Neural progenitor cell (in vitro differentiated cells): Measurements from ENCODE around the gene RGL4. TPM values are rescaled to one million over a fixed set of nuclear protein-coding genes. Genes with fewer than 3 reads are reported as not detected.
"Not testable (repeated sequence)": the region's sequence is repeated elsewhere in the genome, so short reads cannot be mapped to it uniquely, and the experiment has no call there.

Experiments
- DNase-seq: peaks from one replicate; pipeline ENCODE4 v3.0.0-alpha.2; 2016; ENCODE audit warnings: low spot score
- H2AFZ ChIP-seq: fragments of 200-600 bp; sonication (generic); replicated peaks from 2 replicates; pipeline ENCODE4 v1.6.1; 2016; ENCODE audit warnings: antibody characterized with exemption
- H3F3A ChIP-seq: fragments of 200-600 bp; sonication (generic); 2 replicates; pipeline ENCODE4 v1.6.1; 2016; ENCODE audit warnings: antibody characterized with exemption, low read depth
- H3K27ac ChIP-seq: fragments of 200-600 bp; sonication (generic); 2 replicates; pipeline ENCODE4 v1.5.1; 2016; ENCODE audit warnings: mild to moderate bottlenecking
- H3K27me3 ChIP-seq: fragments of 200-600 bp; sonication (generic); 2 replicates; pipeline ENCODE4 v1.6.1; 2016; ENCODE audit warnings: mild to moderate bottlenecking, moderate library complexity
- H3K36me3 ChIP-seq: fragments of 200-600 bp; sonication (generic); 2 replicates; pipeline ENCODE4 v1.5.1; 2016
- H3K4me1 ChIP-seq: fragments of 200-600 bp; sonication (generic); 2 replicates; pipeline ENCODE4 v1.6.1; 2016; ENCODE audit warnings: mixed run types
- H3K4me2 ChIP-seq: fragments of 200-600 bp; sonication (generic); 2 replicates; pipeline ENCODE4 v1.6.1; 2016
- H3K4me3 ChIP-seq: fragments of 200-600 bp; sonication (generic); 2 replicates; pipeline ENCODE4 v1.5.1; 2016
- H3K79me2 ChIP-seq: fragments of 200-600 bp; sonication (generic); 2 replicates; pipeline ENCODE4 v1.6.1; 2016; ENCODE audit warnings: low read depth
- H3K9ac ChIP-seq: fragments of 200-600 bp; sonication (generic); 2 replicates; pipeline ENCODE4 v1.6.1; 2016
- H3K9me3 ChIP-seq: fragments of 200-600 bp; sonication (generic); 2 replicates; pipeline ENCODE4 v1.5.1; 2016; ENCODE audit warnings: low read depth
- H4K20me1 ChIP-seq: fragments of 200-600 bp; sonication (generic); 2 replicates; pipeline ENCODE4 v1.6.1; 2016; ENCODE audit warnings: low read depth
- H3K27ac Mint-ChIP-seq: 3 replicates; pipeline ENCODE4 v1.8.0; 2021; ENCODE audit warnings: mixed read lengths
- H3K27me3 Mint-ChIP-seq: 2 replicates; pipeline ENCODE4 v1.8.0; 2022; ENCODE audit warnings: low read depth, mild to moderate bottlenecking, inconsistent platforms, moderate library complexity, mixed read lengths; ENCODE audit not compliant: insufficient read depth
- H3K36me3 Mint-ChIP-seq: 3 replicates; pipeline ENCODE4 v1.8.0; 2021; ENCODE audit warnings: mixed read lengths
- H3K4me1 Mint-ChIP-seq: 3 replicates; pipeline ENCODE4 v1.8.0; 2021; ENCODE audit warnings: mixed read lengths
- H3K4me3 Mint-ChIP-seq: 3 replicates; pipeline ENCODE4 v1.8.0; 2021; ENCODE audit warnings: mild to moderate bottlenecking, moderate library complexity, mixed read lengths
- H3K9me3 Mint-ChIP-seq: 3 replicates; pipeline ENCODE4 v1.8.0; 2020; ENCODE audit warnings: mixed read lengths
- CTCF ChIP-seq: fragments of 200-600 bp; sonication (generic); IDR thresholded peaks from 2 replicates; pipeline ENCODE4 v1.5.1; 2017; ENCODE audit warnings: antibody characterized with exemption, mild to moderate bottlenecking
- EZH2 ChIP-seq: fragments of 200-600 bp; sonication (generic); IDR thresholded peaks from 2 replicates; pipeline ENCODE4 v1.6.1; 2017; ENCODE audit warnings: antibody characterized with exemption, mild to moderate bottlenecking, moderate library complexity
- EZH2phosphoT487 ChIP-seq: fragments of 200-600 bp; sonication (generic); IDR thresholded peaks from 2 replicates; pipeline ENCODE4 v1.6.1; 2017; ENCODE audit warnings: antibody characterized with exemption
- total RNA-seq: library from RNA; depleted of rRNA; stranded (reverse); fragments of >200 nt; gene quantifications from 2 replicates; pipeline ENCODE4 v1.2.3, GENCODE V29; 2015; ENCODE audit warnings: low replicate concordance

Gene RGL4
- total RNA-seq, 1 donor from 2014 or later = not detected

GRCh38 chr22:23722724-23723123 is 31.9 kb downstream of the RGL4 start:
- Histone ChIP-seq H3K79me2 (no peaks in the 10 kb centered on the region), H3K36me3 (no peaks in the 10 kb centered on the region), H3K9me3 (no peaks in the 10 kb centered on the region), H3K4me1 (no peaks in the 10 kb centered on the region), H3K4me2 (no peak overlapping the region), H4K20me1 (no peaks in the 10 kb centered on the region), H2AFZ (no peak overlapping the region), H3K4me3 (no peak overlapping the region), H3K27ac (no peak overlapping the region), H3K9ac (no peak overlapping the region), H3K27me3 (no peaks in the 10 kb centered on the region), H3F3A (no peaks in the 10 kb centered on the region)
- TF ChIP-seq EZH2phosphoT487 (no peak), EZH2 (no peak), CTCF (no peak)
- Mint-ChIP-seq H3K27me3 (peaks cover 2% of the 10 kb centered on the region), H3K27ac (no peak overlapping the region), H3K4me1 (no peaks in the 10 kb centered on the region), H3K36me3 (no peaks in the 10 kb centered on the region), H3K9me3 (no peaks in the 10 kb centered on the region), H3K4me3 (no peak overlapping the region)
- DNase-seq = no peak

GRCh38 chr22:23728108-23728507 is 37.3 kb downstream of the RGL4 start:
- H3K9ac ChIP-seq, H3K4me3 ChIP-seq, H3K4me1 Mint-ChIP-seq, H3K79me2 ChIP-seq, H3F3A ChIP-seq, H2AFZ ChIP-seq, H3K27ac ChIP-seq, H3K36me3 Mint-ChIP-seq, H3K9me3 Mint-ChIP-seq, H4K20me1 ChIP-seq, H3K4me1 ChIP-seq, H3K27ac Mint-ChIP-seq, H3K27me3 ChIP-seq, DNase-seq, H3K27me3 Mint-ChIP-seq, H3K4me3 Mint-ChIP-seq, H3K9me3 ChIP-seq, H3K36me3 ChIP-seq, H3K4me2 ChIP-seq: not testable (repeated sequence)

- H3K4me1 Mint-ChIP-seq = no peaks in the 10 kb centered on the region
- no peak overlapping the region for H3K4me3 Mint-ChIP-seq
- H2AFZ ChIP-seq = no peak overlapping the region
These were observed 46.9 kb downstream of the RGL4 start for GRCh38 chr22:23737696-23738095.

More at GRCh38 chr22:23737696-23738095, 46.9 kb downstream of the RGL4 start:
- Mint-ChIP-seq H3K36me3 (peaks cover 9% of the 10 kb centered on the region), H3K27me3 (peaks cover 6% of the 10 kb centered on the region), H3K9me3 (no peaks in the 10 kb centered on the region), H3K27ac (no peak overlapping the region)
- H3F3A ChIP-seq = no peaks in the 10 kb centered on the region
- H3K4me3 ChIP-seq = no peak overlapping the region
- H4K20me1 ChIP-seq = no peaks in the 10 kb centered on the region
- H3K27ac ChIP-seq = no peak overlapping the region
- no peaks in the 10 kb centered on the region for H3K79me2 ChIP-seq
- H3K36me3 ChIP-seq = no peaks in the 10 kb centered on the region
- no peaks in the 10 kb centered on the region for H3K4me1 ChIP-seq
- no peak for DNase-seq
- TF ChIP-seq EZH2phosphoT487 = no peak
- no peak for TF ChIP-seq EZH2
- no peak for TF ChIP-seq CTCF
- no peak overlapping the region for H3K4me2 ChIP-seq
- H3K27me3 ChIP-seq = no peaks in the 10 kb centered on the region
- H3K9me3 ChIP-seq = no peaks in the 10 kb centered on the region
- H3K9ac ChIP-seq = no peak overlapping the region
